H1 (cell line): ENCODE data around the gene FN3KRP. TPM values are rescaled to one million over a fixed set of nuclear protein-coding genes. Genes with fewer than 3 reads are reported as not detected.
A peak's percentile ranks its signal among the peaks of the same experiment; 100 is the strongest.

Experiments
- HDAC6 ChIP-seq: IDR thresholded peaks from one replicate; pipeline ENCODE4 v1.7.1; 2012; ENCODE audit warnings: low read depth, mild to moderate bottlenecking, inconsistent platforms, low read length, moderate library complexity
- SIRT6 ChIP-seq: IDR thresholded peaks from one replicate; pipeline ENCODE4 v1.7.1; 2012; ENCODE audit warnings: low read length, inconsistent platforms
- SP2 ChIP-seq: IDR thresholded peaks from 2 replicates; pipeline ENCODE4 v1.6.1; 2012; ENCODE audit warnings: mild to moderate bottlenecking, low read length, inconsistent platforms
- SP4 ChIP-seq: IDR thresholded peaks from 2 replicates; pipeline ENCODE4 v1.6.1; 2012; ENCODE audit warnings: low read length, inconsistent platforms
- SRF ChIP-seq: IDR thresholded peaks from 2 replicates; pipeline ENCODE4 v1.6.1; 2011; ENCODE audit warnings: mild to moderate bottlenecking, low read depth, low read length, moderate library complexity
- SUZ12 ChIP-seq: fragments of 200-600 bp; sonication (generic); IDR thresholded peaks from 2 replicates; pipeline ENCODE4 v1.6.1; 2012; ENCODE audit warnings: mild to moderate bottlenecking, inconsistent platforms, low read length, moderate library complexity, mixed read lengths
- TAF1 ChIP-seq: IDR thresholded peaks from 2 replicates; pipeline ENCODE4 v1.6.1; 2011; ENCODE audit warnings: mild to moderate bottlenecking, low read depth, low read length
- TBP ChIP-seq: IDR thresholded peaks from 2 replicates; pipeline ENCODE4 v1.6.1; 2011; ENCODE audit warnings: low read depth, low read length, improper control_type of control experiment
- polyA plus RNA-seq, 7 experiments: library from polyadenylated mRNA; depleted of rRNA in 3 of 7; stranded (reverse) in 5 of 7; unstranded in 2 of 7; fragments of >200 nt in 5 of 7; fragments of 200-250 nt in 2 of 7; gene quantifications; 1 replicate in 5 of 7; 2 replicates in 1 of 7; 4 replicates in 1 of 7; pipeline versions ENCODE4 v1.2.1 to v1.2.3, GENCODE V29; 2011 to 2013; ENCODE audit warnings: missing spikeins in 2 of 7, mixed read lengths in 2 of 7
- total RNA-seq: library from RNA; stranded (reverse); fragmentation: NEBNext Ultra II Directional; extraction: Animal tissue kit (Norgen Biotek cat#: 25700); gene quantifications from 2 replicates; pipeline ENCODE4 v1.2.1, GENCODE V29; 2021
- TF ChIP-seq, protein P1 (sequence below): fragments of 300-600 bp; sonication (generic); IDR thresholded peaks from 2 replicates; pipeline ENCODE4 v1.7.1; 2012; ENCODE audit warnings: low read length, moderate library complexity, mild to moderate bottlenecking, inconsistent platforms; ENCODE audit not compliant: insufficient replicate concordance
- TF ChIP-seq, protein P2 (sequence below): IDR thresholded peaks from 2 replicates; pipeline ENCODE4 v1.6.1; 2012; ENCODE audit warnings: inconsistent platforms

FN3KRP gene
- total and polyA plus RNA-seq, 2 of the 8 experiments (the other 6 are each of a cell fraction or from before 2014, with no cell fraction given), result 18.1 to 21.4 TPM

- TF ChIP-seq, protein P1, sequence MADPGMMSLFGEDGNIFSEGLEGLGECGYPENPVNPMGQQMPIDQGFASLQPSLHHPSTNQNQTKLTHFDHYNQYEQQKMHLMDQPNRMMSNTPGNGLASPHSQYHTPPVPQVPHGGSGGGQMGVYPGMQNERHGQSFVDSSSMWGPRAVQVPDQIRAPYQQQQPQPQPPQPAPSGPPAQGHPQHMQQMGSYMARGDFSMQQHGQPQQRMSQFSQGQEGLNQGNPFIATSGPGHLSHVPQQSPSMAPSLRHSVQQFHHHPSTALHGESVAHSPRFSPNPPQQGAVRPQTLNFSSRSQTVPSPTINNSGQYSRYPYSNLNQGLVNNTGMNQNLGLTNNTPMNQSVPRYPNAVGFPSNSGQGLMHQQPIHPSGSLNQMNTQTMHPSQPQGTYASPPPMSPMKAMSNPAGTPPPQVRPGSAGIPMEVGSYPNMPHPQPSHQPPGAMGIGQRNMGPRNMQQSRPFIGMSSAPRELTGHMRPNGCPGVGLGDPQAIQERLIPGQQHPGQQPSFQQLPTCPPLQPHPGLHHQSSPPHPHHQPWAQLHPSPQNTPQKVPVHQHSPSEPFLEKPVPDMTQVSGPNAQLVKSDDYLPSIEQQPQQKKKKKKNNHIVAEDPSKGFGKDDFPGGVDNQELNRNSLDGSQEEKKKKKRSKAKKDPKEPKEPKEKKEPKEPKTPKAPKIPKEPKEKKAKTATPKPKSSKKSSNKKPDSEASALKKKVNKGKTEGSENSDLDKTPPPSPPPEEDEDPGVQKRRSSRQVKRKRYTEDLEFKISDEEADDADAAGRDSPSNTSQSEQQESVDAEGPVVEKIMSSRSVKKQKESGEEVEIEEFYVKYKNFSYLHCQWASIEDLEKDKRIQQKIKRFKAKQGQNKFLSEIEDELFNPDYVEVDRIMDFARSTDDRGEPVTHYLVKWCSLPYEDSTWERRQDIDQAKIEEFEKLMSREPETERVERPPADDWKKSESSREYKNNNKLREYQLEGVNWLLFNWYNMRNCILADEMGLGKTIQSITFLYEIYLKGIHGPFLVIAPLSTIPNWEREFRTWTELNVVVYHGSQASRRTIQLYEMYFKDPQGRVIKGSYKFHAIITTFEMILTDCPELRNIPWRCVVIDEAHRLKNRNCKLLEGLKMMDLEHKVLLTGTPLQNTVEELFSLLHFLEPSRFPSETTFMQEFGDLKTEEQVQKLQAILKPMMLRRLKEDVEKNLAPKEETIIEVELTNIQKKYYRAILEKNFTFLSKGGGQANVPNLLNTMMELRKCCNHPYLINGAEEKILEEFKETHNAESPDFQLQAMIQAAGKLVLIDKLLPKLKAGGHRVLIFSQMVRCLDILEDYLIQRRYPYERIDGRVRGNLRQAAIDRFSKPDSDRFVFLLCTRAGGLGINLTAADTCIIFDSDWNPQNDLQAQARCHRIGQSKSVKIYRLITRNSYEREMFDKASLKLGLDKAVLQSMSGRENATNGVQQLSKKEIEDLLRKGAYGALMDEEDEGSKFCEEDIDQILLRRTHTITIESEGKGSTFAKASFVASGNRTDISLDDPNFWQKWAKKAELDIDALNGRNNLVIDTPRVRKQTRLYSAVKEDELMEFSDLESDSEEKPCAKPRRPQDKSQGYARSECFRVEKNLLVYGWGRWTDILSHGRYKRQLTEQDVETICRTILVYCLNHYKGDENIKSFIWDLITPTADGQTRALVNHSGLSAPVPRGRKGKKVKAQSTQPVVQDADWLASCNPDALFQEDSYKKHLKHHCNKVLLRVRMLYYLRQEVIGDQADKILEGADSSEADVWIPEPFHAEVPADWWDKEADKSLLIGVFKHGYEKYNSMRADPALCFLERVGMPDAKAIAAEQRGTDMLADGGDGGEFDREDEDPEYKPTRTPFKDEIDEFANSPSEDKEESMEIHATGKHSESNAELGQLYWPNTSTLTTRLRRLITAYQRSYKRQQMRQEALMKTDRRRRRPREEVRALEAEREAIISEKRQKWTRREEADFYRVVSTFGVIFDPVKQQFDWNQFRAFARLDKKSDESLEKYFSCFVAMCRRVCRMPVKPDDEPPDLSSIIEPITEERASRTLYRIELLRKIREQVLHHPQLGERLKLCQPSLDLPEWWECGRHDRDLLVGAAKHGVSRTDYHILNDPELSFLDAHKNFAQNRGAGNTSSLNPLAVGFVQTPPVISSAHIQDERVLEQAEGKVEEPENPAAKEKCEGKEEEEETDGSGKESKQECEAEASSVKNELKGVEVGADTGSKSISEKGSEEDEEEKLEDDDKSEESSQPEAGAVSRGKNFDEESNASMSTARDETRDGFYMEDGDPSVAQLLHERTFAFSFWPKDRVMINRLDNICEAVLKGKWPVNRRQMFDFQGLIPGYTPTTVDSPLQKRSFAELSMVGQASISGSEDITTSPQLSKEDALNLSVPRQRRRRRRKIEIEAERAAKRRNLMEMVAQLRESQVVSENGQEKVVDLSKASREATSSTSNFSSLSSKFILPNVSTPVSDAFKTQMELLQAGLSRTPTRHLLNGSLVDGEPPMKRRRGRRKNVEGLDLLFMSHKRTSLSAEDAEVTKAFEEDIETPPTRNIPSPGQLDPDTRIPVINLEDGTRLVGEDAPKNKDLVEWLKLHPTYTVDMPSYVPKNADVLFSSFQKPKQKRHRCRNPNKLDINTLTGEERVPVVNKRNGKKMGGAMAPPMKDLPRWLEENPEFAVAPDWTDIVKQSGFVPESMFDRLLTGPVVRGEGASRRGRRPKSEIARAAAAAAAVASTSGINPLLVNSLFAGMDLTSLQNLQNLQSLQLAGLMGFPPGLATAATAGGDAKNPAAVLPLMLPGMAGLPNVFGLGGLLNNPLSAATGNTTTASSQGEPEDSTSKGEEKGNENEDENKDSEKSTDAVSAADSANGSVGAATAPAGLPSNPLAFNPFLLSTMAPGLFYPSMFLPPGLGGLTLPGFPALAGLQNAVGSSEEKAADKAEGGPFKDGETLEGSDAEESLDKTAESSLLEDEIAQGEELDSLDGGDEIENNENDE, result no peak
- TF ChIP-seq TAF1, result peak; percentile 49; the same call in 1 of the 2 replicates
- TF ChIP-seq SRF, result no peak
- no peak for TF ChIP-seq SP4
- TF ChIP-seq, protein P2, sequence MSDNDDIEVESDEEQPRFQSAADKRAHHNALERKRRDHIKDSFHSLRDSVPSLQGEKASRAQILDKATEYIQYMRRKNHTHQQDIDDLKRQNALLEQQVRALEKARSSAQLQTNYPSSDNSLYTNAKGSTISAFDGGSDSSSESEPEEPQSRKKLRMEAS, result peak; percentile 92
- 0 out of 2 replicates have a peak, but pooled peaks have one; percentile 40 for TF ChIP-seq TBP
- TF ChIP-seq SIRT6, result no peak
- TF ChIP-seq SP2, result no peak
- TF ChIP-seq HDAC6, result no peak
- TF ChIP-seq SUZ12, result no peak
These were observed at the start of gene FN3KRP (continued) for GRCh38 chr17:82716203-82717010.
